ENCODE data around the gene PCYT2. TPM values are rescaled to one million over a fixed set of nuclear protein-coding genes. Genes with fewer than 3 reads are reported as not detected.

The PCYT2 gene
- total and polyA plus RNA-seq, 9 of the 15 experiments (the other 6 are each of a cell fraction or from before 2014, with no cell fraction given): 0.92 to 134 (median 82.5) TPM

DNA sequence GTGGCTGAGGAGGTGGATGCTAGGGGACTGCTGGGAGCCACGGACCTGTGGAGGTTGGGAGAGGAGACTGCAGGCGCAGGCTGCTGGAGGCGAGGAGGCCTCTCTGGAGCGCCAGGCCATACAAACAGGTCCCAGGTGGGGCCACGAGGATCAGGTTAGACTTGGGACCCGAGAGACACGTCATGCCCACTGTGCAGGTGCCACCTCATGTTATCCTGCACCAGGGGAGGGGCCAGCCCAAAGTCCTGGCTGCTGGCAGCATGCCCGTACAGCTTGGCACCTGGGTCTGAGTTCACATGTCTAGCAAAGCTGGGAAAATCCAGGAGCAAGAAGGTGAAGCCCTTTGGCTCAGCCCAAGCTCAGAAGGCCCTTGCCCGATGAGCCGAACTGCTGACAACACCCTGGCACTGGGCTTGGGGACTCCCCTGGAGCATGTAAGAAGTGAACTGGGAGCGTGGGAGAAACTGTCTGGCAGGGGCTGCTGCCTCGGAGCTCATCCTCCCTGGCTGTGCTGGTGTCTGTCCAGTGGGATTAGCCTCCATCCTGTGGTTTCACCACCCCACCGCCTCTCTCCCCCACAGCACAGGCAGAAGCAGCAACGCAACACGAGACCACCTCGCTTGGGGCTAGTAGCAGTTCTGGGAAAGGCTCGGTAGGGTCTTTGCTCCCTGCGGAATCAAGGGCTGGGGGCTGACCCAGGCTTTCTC, 45.3 kb downstream of the PCYT2 start (continued):
- TF ChIP-seq, protein P1, sequence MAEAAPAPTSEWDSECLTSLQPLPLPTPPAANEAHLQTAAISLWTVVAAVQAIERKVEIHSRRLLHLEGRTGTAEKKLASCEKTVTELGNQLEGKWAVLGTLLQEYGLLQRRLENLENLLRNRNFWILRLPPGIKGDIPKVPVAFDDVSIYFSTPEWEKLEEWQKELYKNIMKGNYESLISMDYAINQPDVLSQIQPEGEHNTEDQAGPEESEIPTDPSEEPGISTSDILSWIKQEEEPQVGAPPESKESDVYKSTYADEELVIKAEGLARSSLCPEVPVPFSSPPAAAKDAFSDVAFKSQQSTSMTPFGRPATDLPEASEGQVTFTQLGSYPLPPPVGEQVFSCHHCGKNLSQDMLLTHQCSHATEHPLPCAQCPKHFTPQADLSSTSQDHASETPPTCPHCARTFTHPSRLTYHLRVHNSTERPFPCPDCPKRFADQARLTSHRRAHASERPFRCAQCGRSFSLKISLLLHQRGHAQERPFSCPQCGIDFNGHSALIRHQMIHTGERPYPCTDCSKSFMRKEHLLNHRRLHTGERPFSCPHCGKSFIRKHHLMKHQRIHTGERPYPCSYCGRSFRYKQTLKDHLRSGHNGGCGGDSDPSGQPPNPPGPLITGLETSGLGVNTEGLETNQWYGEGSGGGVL (CRISPR knock-in tag; IDR thresholded peaks at IDR 0.05): no peak
- TF ChIP-seq ESRRA (IDR thresholded peaks at IDR 0.05; ENCODE audit: borderline replicate concordance, low read depth) (no peak), FIP1L1 (IDR thresholded peaks at IDR 0.05; ENCODE audit: low read depth, low read length, poor library complexity, severe bottlenecking) (peak; percentile 52), POLR2G (IDR thresholded peaks at IDR 0.05; ENCODE audit: low read depth, low read length) (peak; percentile 63), ZNF76 (CRISPR knock-in tag; IDR thresholded peaks at IDR 0.05; ENCODE audit: borderline replicate concordance) (no peak), ZEB2 (IDR thresholded peaks at IDR 0.05) (no peak), MIER1 (IDR thresholded peaks at IDR 0.05; ENCODE audit: low read depth) (no peak), POLR2AphosphoS5 (IDR thresholded peaks at IDR 0.05; ENCODE audit: control insufficient read depth, insufficient read depth, low read depth, low read length) (peak; percentile 12; the same call in 1 of the 2 replicates), BRD4 (IDR thresholded peaks at IDR 0.05) (no peak), SNRNP70 (optimal IDR thresholded peaks at IDR 0.05; ENCODE audit: low read depth, low read length) (peak; percentile 6), ZNF444 (CRISPR knock-in tag; IDR thresholded peaks at IDR 0.05) (no peak), ZNF197 (CRISPR knock-in tag; IDR thresholded peaks at IDR 0.05; ENCODE audit: low read depth) (no peak), POLR2AphosphoS2 (IDR thresholded peaks at IDR 0.05; ENCODE audit: low read length) (peak; percentile 27; the same call in 1 of the 2 replicates), ZNF175 (CRISPR knock-in tag; IDR thresholded peaks at IDR 0.05; ENCODE audit: low read depth) (no peak)
- TF ChIP-seq, protein P2, sequence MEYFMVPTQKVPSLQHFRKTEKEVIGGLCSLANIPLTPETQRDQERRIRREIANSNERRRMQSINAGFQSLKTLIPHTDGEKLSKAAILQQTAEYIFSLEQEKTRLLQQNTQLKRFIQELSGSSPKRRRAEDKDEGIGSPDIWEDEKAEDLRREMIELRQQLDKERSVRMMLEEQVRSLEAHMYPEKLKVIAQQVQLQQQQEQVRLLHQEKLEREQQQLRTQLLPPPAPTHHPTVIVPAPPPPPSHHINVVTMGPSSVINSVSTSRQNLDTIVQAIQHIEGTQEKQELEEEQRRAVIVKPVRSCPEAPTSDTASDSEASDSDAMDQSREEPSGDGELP (CRISPR knock-in tag; IDR thresholded peaks at IDR 0.05; ENCODE audit: borderline replicate concordance): no peak
- TF ChIP-seq, protein P3, sequence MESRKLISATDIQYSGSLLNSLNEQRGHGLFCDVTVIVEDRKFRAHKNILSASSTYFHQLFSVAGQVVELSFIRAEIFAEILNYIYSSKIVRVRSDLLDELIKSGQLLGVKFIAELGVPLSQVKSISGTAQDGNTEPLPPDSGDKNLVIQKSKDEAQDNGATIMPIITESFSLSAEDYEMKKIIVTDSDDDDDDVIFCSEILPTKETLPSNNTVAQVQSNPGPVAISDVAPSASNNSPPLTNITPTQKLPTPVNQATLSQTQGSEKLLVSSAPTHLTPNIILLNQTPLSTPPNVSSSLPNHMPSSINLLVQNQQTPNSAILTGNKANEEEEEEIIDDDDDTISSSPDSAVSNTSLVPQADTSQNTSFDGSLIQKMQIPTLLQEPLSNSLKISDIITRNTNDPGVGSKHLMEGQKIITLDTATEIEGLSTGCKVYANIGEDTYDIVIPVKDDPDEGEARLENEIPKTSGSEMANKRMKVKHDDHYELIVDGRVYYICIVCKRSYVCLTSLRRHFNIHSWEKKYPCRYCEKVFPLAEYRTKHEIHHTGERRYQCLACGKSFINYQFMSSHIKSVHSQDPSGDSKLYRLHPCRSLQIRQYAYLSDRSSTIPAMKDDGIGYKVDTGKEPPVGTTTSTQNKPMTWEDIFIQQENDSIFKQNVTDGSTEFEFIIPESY (CRISPR knock-in tag; IDR thresholded peaks at IDR 0.05): peak; percentile 72
- TF ChIP-seq, protein P4, sequence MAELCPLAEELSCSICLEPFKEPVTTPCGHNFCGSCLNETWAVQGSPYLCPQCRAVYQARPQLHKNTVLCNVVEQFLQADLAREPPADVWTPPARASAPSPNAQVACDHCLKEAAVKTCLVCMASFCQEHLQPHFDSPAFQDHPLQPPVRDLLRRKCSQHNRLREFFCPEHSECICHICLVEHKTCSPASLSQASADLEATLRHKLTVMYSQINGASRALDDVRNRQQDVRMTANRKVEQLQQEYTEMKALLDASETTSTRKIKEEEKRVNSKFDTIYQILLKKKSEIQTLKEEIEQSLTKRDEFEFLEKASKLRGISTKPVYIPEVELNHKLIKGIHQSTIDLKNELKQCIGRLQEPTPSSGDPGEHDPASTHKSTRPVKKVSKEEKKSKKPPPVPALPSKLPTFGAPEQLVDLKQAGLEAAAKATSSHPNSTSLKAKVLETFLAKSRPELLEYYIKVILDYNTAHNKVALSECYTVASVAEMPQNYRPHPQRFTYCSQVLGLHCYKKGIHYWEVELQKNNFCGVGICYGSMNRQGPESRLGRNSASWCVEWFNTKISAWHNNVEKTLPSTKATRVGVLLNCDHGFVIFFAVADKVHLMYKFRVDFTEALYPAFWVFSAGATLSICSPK (IDR thresholded peaks at IDR 0.05; ENCODE audit: borderline replicate concordance): no peak
